K562 (cell line): ENCODE results near the gene IL4I1. TPM values are rescaled to one million over a fixed set of nuclear protein-coding genes. Genes with fewer than 3 reads are reported as not detected.
A peak's percentile ranks its signal among the peaks of the same experiment; 100 is the strongest.

Source experiments
- BRD4 ChIP-seq: fragments of 200-600 bp; sonication (generic); IDR thresholded peaks from 2 replicates; pipeline ENCODE4 v1.6.1; 2017; ENCODE audit warnings: inconsistent platforms
- ETV5 ChIP-seq: sonication (generic); formaldehyde crosslinking; IDR thresholded peaks from 2 replicates; pipeline ENCODE4 v1.4.0; 2020; ENCODE audit warnings: low read depth, mild to moderate bottlenecking, missing genetic modification reagents
- ETV6 ChIP-seq, 3 experiments: fragments of 150-350 bp in 1 of 3; sonication (generic) in 1 of 3; formaldehyde crosslinking in 1 of 3; IDR thresholded peaks; 2 replicates each; pipeline versions ENCODE4 v1.6.1 to v1.8.0; 2014 to 2022; ENCODE audit warnings: borderline replicate concordance in 2 of 3, low read depth in 2 of 3, antibody characterized with exemption in 1 of 3, low read length in 1 of 3, mild to moderate bottlenecking in 1 of 3, missing genetic modification reagents in 1 of 3
- MGA ChIP-seq: fragments of 450-650 bp; IDR thresholded peaks from 2 replicates; pipeline ENCODE4 v1.6.1; 2016; ENCODE audit warnings: mild to moderate bottlenecking, moderate library complexity
- RHOXF2B ChIP-seq: fragments of 250-450 bp; sonication (Bioruptor Pico); conservative IDR thresholded peaks from 2 replicates; pipeline ENCODE4 v1.5.1; 2021
- ZBTB1 ChIP-seq: sonication (generic); formaldehyde crosslinking; IDR thresholded peaks from 2 replicates; pipeline ENCODE4 v1.8.1; 2023; ENCODE audit warnings: missing genetic modification reagents, low read depth, mild to moderate bottlenecking, borderline replicate concordance
- ZNF133 ChIP-seq: fragments of 250-450 bp; sonication (Bioruptor Pico); IDR thresholded peaks from 2 replicates; pipeline ENCODE4 v1.4.0; 2020; ENCODE audit warnings: mild to moderate bottlenecking
- ZNF354B ChIP-seq: fragments of 250-450 bp; sonication (Bioruptor Pico); IDR thresholded peaks from 2 replicates; pipeline ENCODE4 v1.4.0; 2020
- ZNF398 ChIP-seq: fragments of 250-450 bp; sonication (Bioruptor Pico); IDR thresholded peaks from 2 replicates; pipeline ENCODE4 v1.8.0; 2021; ENCODE audit warnings: moderate library complexity, mild to moderate bottlenecking, inconsistent platforms
- ZNF445 ChIP-seq: fragments of 250-450 bp; sonication (Bioruptor Pico); IDR thresholded peaks from 2 replicates; pipeline ENCODE4 v1.4.0; 2020; ENCODE audit warnings: low read depth, mild to moderate bottlenecking, moderate library complexity
- ZNF79 ChIP-seq: fragments of 250-450 bp; sonication (Bioruptor Pico); IDR thresholded peaks from 2 replicates; pipeline ENCODE4 v1.4.0; 2020; ENCODE audit warnings: low read depth, mild to moderate bottlenecking, moderate library complexity
- polyA plus RNA-seq, 8 experiments: library from polyadenylated mRNA; depleted of rRNA in 4 of 8; stranded (reverse) in 5 of 8; unstranded in 3 of 8; fragments of >200 nt; fragmentation: Nextera tagmentation in 2 of 8; fragmentation: Illumina TruSeq in 1 of 8; extraction: Ambion mirVana in 2 of 8; extraction: Trizol in 1 of 8; gene quantifications; 2 replicates each; pipeline versions ENCODE4 v1.2.1 to v1.2.3, GENCODE V29; 2011 to 2014; ENCODE audit warnings: inconsistent platforms in 1 of 8, missing spikeins in 1 of 8
- total RNA-seq, 7 experiments: library from RNA; depleted of rRNA in 6 of 7; stranded (reverse); fragments of >200 nt in 6 of 7; fragmentation: Illumina TruSeq in 2 of 7; extraction: Trizol in 2 of 7; gene quantifications; 2 replicates each; pipeline versions ENCODE4 v1.2.1 to v1.2.3, GENCODE V29; 2011 to 2021; ENCODE audit warnings: low replicate concordance in 1 of 7
- TF ChIP-seq, protein P1 (sequence below): sonication (generic); formaldehyde crosslinking; IDR thresholded peaks from 2 replicates; pipeline ENCODE4 v1.9.0; 2022; ENCODE audit warnings: mild to moderate bottlenecking, missing genetic modification reagents

Gene IL4I1
- total and polyA plus RNA-seq, 9 of the 15 experiments (the other 6 are each of a cell fraction or from before 2014, with no cell fraction given) = 0.06 to 0.95 (median 0.43) TPM; not detected in 2

GRCh38 chr19:49890349-49891311 lies 6.1 kb downstream of the IL4I1 start (continued):
- TF ChIP-seq MGA = peak; percentile 82
- TF ChIP-seq ZNF133 = no peak
- no peak for TF ChIP-seq ZNF445 (CRISPR knock-in tag)
- TF ChIP-seq BRD4 = 0 out of 2 replicates have a peak, but pooled peaks have one; percentile 3
- TF ChIP-seq ZNF398 (CRISPR knock-in tag) = no peak
- TF ChIP-seq ZBTB1 (CRISPR knock-in tag) = peak; percentile 83
- no peak for TF ChIP-seq ZNF354B (CRISPR knock-in tag)
- TF ChIP-seq ETV5 (CRISPR knock-in tag) = no peak; the same call in none of the 2 replicates
- TF ChIP-seq ETV6 (IDR thresholded peaks at IDR 0.05; ENCODE audit: borderline replicate concordance in 1 of 2, low read depth in 2 of 2, low read length in 1 of 2) = no peak
- no peak; the same call in 1 of the 2 replicates for TF ChIP-seq ETV6 (CRISPR knock-in tag; IDR thresholded peaks at IDR 0.05; ENCODE audit: borderline replicate concordance)
- no peak for TF ChIP-seq RHOXF2B (CRISPR knock-in tag)
- TF ChIP-seq ZNF79 (CRISPR knock-in tag) = no peak
- TF ChIP-seq, protein P1, sequence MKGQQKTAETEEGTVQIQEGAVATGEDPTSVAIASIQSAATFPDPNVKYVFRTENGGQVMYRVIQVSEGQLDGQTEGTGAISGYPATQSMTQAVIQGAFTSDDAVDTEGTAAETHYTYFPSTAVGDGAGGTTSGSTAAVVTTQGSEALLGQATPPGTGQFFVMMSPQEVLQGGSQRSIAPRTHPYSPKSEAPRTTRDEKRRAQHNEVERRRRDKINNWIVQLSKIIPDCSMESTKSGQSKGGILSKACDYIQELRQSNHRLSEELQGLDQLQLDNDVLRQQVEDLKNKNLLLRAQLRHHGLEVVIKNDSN (CRISPR knock-in tag) = peak; percentile 65; the same call in 1 of the 2 replicates
